ENCODE measurements around the gene WNT5A.
A peak's percentile ranks its signal among the peaks of the same experiment; 100 is the strongest.

Gene WNT5A

DNA sequence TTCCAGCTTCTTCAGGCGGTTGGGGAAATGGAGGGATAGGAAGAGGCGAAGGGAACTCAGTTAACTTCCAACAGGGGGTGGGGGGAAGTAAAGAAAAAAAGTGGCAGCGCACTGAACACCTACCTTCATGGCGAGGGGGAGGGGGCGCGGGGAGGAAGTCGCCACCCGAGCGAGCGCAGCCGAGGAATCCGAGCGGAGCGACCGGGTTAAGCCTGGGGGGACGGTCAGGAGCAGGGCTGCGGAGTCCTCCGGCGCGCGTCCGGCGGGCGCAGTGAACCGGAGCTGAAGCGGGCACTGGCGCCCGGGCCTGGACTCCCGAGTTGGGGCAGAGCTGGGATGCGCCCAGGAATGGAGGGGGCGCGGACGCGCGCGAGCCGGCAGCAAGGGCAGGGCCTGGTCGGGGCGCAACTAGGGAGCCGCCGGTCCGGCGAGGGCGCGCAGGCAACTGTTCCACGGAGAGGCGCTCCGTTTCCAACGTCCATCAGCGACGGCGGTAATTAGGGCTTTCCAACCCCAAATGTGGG is at the start of gene WNT5A:
WNT5A (minus strand) TSS at position 450 of the 524 bp plus-strand sequence; CDS start at position 129, 321 bp downstream.
- no peaks in the 10 kb centered on the region for H3K36me3 ChIP-seq (ENCODE audit: control insufficient read depth, insufficient read depth, low read length)
- H3K4me1 ChIP-seq (ENCODE audit: control insufficient read depth, insufficient read depth, low read length) = peaks cover 25% of the 10 kb centered on the region
- peak within 1 kb of the TSS; percentile 46 for H3K4me3 ChIP-seq (ENCODE audit: low read length)
- peaks cover 88% of the 10 kb centered on the region for H3K27me3 ChIP-seq (ENCODE audit: control insufficient read depth, insufficient read depth, low read length)
- no peaks in the 10 kb centered on the region for H3K9me3 ChIP-seq (ENCODE audit: control insufficient read depth, low read length)
- H3K9ac ChIP-seq (ENCODE audit: low read length) = peak within 1 kb of the TSS; percentile 34

GRCh38 chr3:55534876-55535275 is 47.8 kb upstream of the WNT5A start:
- Histone ChIP-seq H3K4me3 (ENCODE audit: low read length) (no peak overlapping the region), H3K9ac (ENCODE audit: low read length) (no peak overlapping the region), H3K27me3 (ENCODE audit: control insufficient read depth, insufficient read depth, low read length) (no peaks in the 10 kb centered on the region), H3K36me3 (ENCODE audit: control insufficient read depth, insufficient read depth, low read length) (no peaks in the 10 kb centered on the region), H3K4me1 (ENCODE audit: control insufficient read depth, insufficient read depth, low read length) (no peaks in the 10 kb centered on the region), H3K9me3 (ENCODE audit: control insufficient read depth, low read length) (no peaks in the 10 kb centered on the region)

DNA sequence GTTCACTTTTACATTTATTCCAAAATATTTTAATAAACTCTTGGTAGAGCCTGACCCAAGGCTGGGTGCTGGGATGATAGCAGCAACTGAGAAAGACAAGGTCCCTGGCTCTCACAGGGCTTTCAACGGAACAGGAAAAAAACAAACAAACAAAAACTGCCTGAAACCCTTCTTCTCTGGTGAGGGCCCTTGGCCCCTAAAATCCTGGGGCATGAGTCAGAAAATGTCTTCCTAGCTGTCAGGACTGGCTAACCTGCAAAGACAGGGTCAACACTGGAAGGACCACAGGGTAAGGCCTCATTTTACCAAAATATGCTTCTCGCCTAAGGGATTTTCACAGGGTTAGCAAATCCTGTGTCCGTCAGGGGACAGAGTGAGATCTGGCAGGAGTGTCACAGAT is 45.7 kb upstream of the WNT5A start:
- Histone ChIP-seq H3K36me3 (ENCODE audit: control insufficient read depth, insufficient read depth, low read length) (no peaks in the 10 kb centered on the region), H3K4me1 (ENCODE audit: control insufficient read depth, insufficient read depth, low read length) (no peaks in the 10 kb centered on the region), H3K9ac (ENCODE audit: low read length) (no peak overlapping the region), H3K27me3 (ENCODE audit: control insufficient read depth, insufficient read depth, low read length) (no peaks in the 10 kb centered on the region), H3K4me3 (ENCODE audit: low read length) (no peak overlapping the region), H3K9me3 (ENCODE audit: control insufficient read depth, low read length) (no peaks in the 10 kb centered on the region)

GRCh38 chr3:55531321-55531720 is 44.2 kb upstream of the WNT5A start:
- Histone ChIP-seq H3K9ac (ENCODE audit: low read length) (no peak overlapping the region), H3K27me3 (ENCODE audit: control insufficient read depth, insufficient read depth, low read length) (no peaks in the 10 kb centered on the region), H3K4me3 (ENCODE audit: low read length) (no peak overlapping the region), H3K36me3 (ENCODE audit: control insufficient read depth, insufficient read depth, low read length) (no peaks in the 10 kb centered on the region), H3K9me3 (ENCODE audit: control insufficient read depth, low read length) (no peaks in the 10 kb centered on the region), H3K4me1 (ENCODE audit: control insufficient read depth, insufficient read depth, low read length) (no peaks in the 10 kb centered on the region)

DNA sequence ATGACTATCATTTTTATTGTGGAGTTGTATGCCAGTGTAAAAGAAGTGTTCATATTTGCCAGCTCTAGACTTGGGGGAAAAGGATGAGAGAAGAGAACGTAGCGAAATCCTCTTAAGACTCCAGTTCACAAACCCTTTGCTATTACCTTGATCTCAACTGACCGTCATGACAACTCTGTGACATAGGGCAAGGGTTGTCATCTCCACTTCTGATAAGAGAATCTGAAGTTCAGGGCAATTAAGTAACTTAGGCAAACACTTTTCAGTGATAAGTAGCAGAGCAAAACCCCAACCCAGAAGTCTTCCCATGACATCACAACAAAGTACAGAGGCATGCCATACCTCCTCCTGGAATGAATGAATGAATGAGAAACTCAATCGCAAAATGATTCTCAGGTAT is 40.3 kb upstream of the WNT5A start:
- H3K4me1 ChIP-seq (ENCODE audit: control insufficient read depth, insufficient read depth, low read length) = no peaks in the 10 kb centered on the region
- H3K4me3 ChIP-seq (ENCODE audit: low read length) = no peak overlapping the region
- H3K27me3 ChIP-seq (ENCODE audit: control insufficient read depth, insufficient read depth, low read length) = no peaks in the 10 kb centered on the region
- no peaks in the 10 kb centered on the region for H3K36me3 ChIP-seq (ENCODE audit: control insufficient read depth, insufficient read depth, low read length)
- H3K9ac ChIP-seq (ENCODE audit: low read length) = no peak overlapping the region
- H3K9me3 ChIP-seq (ENCODE audit: control insufficient read depth, low read length) = no peaks in the 10 kb centered on the region

DNA sequence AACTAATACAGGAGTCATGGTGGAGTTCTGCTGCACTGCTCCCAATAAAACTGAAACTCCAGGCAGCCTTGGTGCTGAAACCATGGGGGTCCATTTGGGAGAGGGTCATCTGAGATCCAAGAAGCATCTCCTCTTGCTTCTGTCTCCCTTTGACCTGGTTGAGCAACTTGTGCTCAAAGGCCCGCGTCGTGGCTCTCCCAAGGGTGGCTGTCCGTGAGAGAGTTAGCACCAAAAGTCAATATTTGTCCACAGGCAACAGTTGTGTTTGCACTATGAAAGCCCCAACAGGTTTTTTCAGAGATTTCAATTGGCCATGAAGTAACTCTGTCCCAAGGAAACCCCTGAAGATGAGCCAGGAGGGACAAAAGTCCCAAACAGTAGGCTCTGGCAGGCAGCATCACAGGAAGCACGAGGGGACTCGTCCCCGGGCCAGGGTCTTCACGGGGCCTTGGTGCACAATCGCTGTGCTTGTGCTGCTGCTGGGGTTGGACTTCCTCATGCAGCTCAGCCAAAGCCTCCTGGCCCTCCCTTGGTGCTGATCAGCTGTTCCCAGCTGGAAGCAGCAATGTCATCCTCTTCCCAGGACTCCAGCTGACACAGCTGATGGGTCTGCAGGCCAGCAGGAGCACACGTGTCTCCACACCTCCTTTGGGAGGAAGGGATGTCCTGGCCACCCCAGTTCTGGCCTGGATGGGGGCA is 39.4 kb upstream of the WNT5A start:
- Histone ChIP-seq H3K9ac (ENCODE audit: low read length) (no peak overlapping the region), H3K36me3 (ENCODE audit: control insufficient read depth, insufficient read depth, low read length) (no peaks in the 10 kb centered on the region), H3K4me3 (ENCODE audit: low read length) (no peak overlapping the region), H3K4me1 (ENCODE audit: control insufficient read depth, insufficient read depth, low read length) (no peaks in the 10 kb centered on the region), H3K9me3 (ENCODE audit: control insufficient read depth, low read length) (no peaks in the 10 kb centered on the region), H3K27me3 (ENCODE audit: control insufficient read depth, insufficient read depth, low read length) (no peaks in the 10 kb centered on the region)

- Histone ChIP-seq H3K27me3 (ENCODE audit: control insufficient read depth, insufficient read depth, low read length) (no peaks in the 10 kb centered on the region), H3K36me3 (ENCODE audit: control insufficient read depth, insufficient read depth, low read length) (no peaks in the 10 kb centered on the region), H3K9me3 (ENCODE audit: control insufficient read depth, low read length) (no peaks in the 10 kb centered on the region), H3K4me1 (ENCODE audit: control insufficient read depth, insufficient read depth, low read length) (no peaks in the 10 kb centered on the region), H3K9ac (ENCODE audit: low read length) (no peak overlapping the region), H3K4me3 (ENCODE audit: low read length) (no peak overlapping the region)
These were observed 38.3 kb upstream of the WNT5A start for GRCh38 chr3:55525436-55525835.

- H3K9ac ChIP-seq (ENCODE audit: low read length) = no peak overlapping the region
- H3K27me3 ChIP-seq (ENCODE audit: control insufficient read depth, insufficient read depth, low read length) = no peaks in the 10 kb centered on the region
- H3K4me3 ChIP-seq (ENCODE audit: low read length) = no peak overlapping the region
- no peaks in the 10 kb centered on the region for H3K36me3 ChIP-seq (ENCODE audit: control insufficient read depth, insufficient read depth, low read length)
- no peaks in the 10 kb centered on the region for H3K4me1 ChIP-seq (ENCODE audit: control insufficient read depth, insufficient read depth, low read length)
- no peaks in the 10 kb centered on the region for H3K9me3 ChIP-seq (ENCODE audit: control insufficient read depth, low read length)
These were observed 37.6 kb upstream of the WNT5A start for GRCh38 chr3:55524565-55525244.

GRCh38 chr3:55523471-55523870 is 36.4 kb upstream of the WNT5A start:
- Histone ChIP-seq H3K36me3 (ENCODE audit: control insufficient read depth, insufficient read depth, low read length) (no peaks in the 10 kb centered on the region), H3K27me3 (ENCODE audit: control insufficient read depth, insufficient read depth, low read length) (no peaks in the 10 kb centered on the region), H3K9ac (ENCODE audit: low read length) (no peak overlapping the region), H3K4me1 (ENCODE audit: control insufficient read depth, insufficient read depth, low read length) (no peaks in the 10 kb centered on the region), H3K9me3 (ENCODE audit: control insufficient read depth, low read length) (no peaks in the 10 kb centered on the region), H3K4me3 (ENCODE audit: low read length) (no peak overlapping the region)

GRCh38 chr3:55521738-55522421 is 34.8 kb upstream of the WNT5A start:
- Histone ChIP-seq H3K9ac (ENCODE audit: low read length) (no peak overlapping the region), H3K4me1 (ENCODE audit: control insufficient read depth, insufficient read depth, low read length) (no peaks in the 10 kb centered on the region), H3K27me3 (ENCODE audit: control insufficient read depth, insufficient read depth, low read length) (no peaks in the 10 kb centered on the region), H3K4me3 (ENCODE audit: low read length) (no peak overlapping the region), H3K36me3 (ENCODE audit: control insufficient read depth, insufficient read depth, low read length) (no peaks in the 10 kb centered on the region), H3K9me3 (ENCODE audit: control insufficient read depth, low read length) (no peaks in the 10 kb centered on the region)

DNA sequence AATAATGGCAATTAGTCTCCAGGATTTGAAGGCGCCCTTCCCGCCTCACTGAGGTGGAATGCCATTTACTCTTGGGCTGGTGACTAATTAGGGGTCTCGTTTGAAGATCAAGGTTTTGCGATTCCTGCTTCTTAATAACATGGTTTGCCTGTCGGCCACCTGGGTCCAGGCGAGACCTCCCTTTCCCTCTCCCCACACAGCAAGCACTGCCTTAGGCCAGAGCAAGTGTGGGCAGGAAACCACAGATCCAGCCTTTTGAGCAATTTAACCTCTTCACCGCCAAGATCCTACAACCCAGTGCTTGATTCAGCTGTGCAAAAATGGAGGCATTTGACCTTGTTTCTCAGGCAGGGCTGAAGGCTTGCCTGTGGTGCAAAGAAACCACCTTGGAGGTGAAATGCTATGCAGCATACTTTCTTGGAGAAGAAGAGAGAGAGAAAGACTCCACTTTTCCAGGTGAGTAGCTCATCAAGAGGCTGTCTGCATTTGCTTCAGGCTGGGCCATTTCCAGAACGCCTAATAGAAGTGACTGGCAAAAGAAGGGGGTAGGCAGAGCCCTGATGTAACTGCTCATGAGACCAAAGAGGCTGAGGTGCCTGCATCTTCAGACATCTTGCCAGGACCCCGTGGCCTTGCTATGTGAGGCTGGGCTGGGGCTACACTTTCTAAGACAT is 34.1 kb upstream of the WNT5A start:
- Histone ChIP-seq H3K36me3 (ENCODE audit: control insufficient read depth, insufficient read depth, low read length) (no peaks in the 10 kb centered on the region), H3K9ac (ENCODE audit: low read length) (no peak overlapping the region), H3K4me3 (ENCODE audit: low read length) (no peak overlapping the region), H3K27me3 (ENCODE audit: control insufficient read depth, insufficient read depth, low read length) (no peaks in the 10 kb centered on the region), H3K9me3 (ENCODE audit: control insufficient read depth, low read length) (no peaks in the 10 kb centered on the region), H3K4me1 (ENCODE audit: control insufficient read depth, insufficient read depth, low read length) (no peaks in the 10 kb centered on the region)

DNA sequence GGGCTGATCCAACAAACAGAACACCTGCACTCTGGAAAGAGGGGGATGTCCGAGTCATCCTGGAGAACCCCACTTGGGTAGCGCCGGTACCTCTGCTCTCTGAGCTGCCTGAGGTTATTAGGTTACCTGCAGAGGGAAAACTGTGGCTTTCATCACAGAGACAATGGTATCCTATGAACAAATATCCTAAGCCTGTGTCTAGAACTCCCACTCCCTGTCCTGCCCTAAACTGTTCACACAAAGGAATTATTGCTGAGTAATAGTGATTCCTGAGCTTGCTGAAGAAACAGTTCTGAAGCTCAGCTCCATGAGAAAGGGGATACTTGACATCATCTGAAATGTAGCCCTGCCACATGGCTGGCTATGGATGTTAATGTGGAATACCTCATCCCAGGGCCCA is 31.9 kb upstream of the WNT5A start:
- H3K9me3 ChIP-seq (ENCODE audit: control insufficient read depth, low read length) = no peaks in the 10 kb centered on the region
- H3K36me3 ChIP-seq (ENCODE audit: control insufficient read depth, insufficient read depth, low read length) = no peaks in the 10 kb centered on the region
- H3K4me1 ChIP-seq (ENCODE audit: control insufficient read depth, insufficient read depth, low read length) = no peaks in the 10 kb centered on the region
- no peaks in the 10 kb centered on the region for H3K27me3 ChIP-seq (ENCODE audit: control insufficient read depth, insufficient read depth, low read length)
- H3K9ac ChIP-seq (ENCODE audit: low read length) = no peak overlapping the region
- no peak overlapping the region for H3K4me3 ChIP-seq (ENCODE audit: low read length)

Data from mucosa of stomach (tissue), 1 donor.